ENCODE results near the gene SETD3. TPM values are rescaled to one million over a fixed set of nuclear protein-coding genes. Genes with fewer than 3 reads are reported as not detected.

Gene SETD3
- total and polyA plus RNA-seq, 2 donors = 39.0 to 83.6 TPM

GRCh38 chr14:99360774-99361595 lies 119.7 kb downstream of the SETD3 start:
- Histone ChIP-seq H3K27ac (ENCODE audit: low read depth in 1 of 2, low read length in 1 of 2) (no peak overlapping the region), H3K36me3 (ENCODE audit: control insufficient read depth in 2 of 2, insufficient read depth in 2 of 2, low read length in 1 of 2) (no peaks in the 10 kb centered on the region), H3K9me3 (ENCODE audit: control insufficient read depth in 2 of 2, insufficient read depth in 1 of 2, low read length in 1 of 2) (no peaks in the 10 kb centered on the region), H3K4me1 (ENCODE audit: control insufficient read depth in 2 of 2, insufficient read depth in 2 of 2, low read length in 2 of 2) (no peaks in the 10 kb centered on the region), H3K4me3 (ENCODE audit: low read length in 2 of 2) (no peak overlapping the region), H3K27me3 (ENCODE audit: control insufficient read depth in 2 of 2, insufficient read depth in 1 of 2, low read length in 1 of 2) (peaks cover 0 to 3% of the 10 kb centered on the region in 2 donors)
- no peak for DNase-seq (ENCODE audit: low read depth in 6 of 9, low spot score in 9 of 9)
- WGBS = 95% methylated on average over 24 of the region's 24 CpGs

DNA sequence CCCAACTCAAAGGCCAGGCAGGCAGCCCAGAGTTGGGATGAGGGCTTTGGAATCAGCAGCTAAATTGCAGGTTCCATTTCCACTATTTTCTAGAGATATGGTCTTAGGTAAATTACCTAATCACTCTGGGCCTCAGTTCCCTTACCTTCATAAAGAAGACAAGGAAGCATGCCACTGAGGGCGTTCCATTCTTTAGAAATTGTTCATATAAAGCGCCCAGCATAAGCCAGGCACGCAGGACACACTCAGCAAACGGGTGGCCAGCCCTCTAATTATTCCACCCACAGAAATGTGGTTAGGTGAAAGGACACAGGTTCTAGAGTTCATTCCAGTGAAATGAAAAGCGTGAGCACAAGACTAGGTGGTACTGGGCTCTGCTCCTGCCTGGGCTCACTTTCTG lies 120.8 kb downstream of the SETD3 start:
- H3K9me3 ChIP-seq (ENCODE audit: control insufficient read depth in 2 of 2, insufficient read depth in 1 of 2, low read length in 1 of 2) = no peaks in the 10 kb centered on the region
- peaks cover 0 to 3% of the 10 kb centered on the region in 2 donors for H3K27me3 ChIP-seq (ENCODE audit: control insufficient read depth in 2 of 2, insufficient read depth in 1 of 2, low read length in 1 of 2)
- DNase-seq (ENCODE audit: low read depth in 6 of 9, low spot score in 9 of 9) = no peak
- 97% methylated on average over 5 of the region's 5 CpGs for WGBS
- H3K36me3 ChIP-seq (ENCODE audit: control insufficient read depth in 2 of 2, insufficient read depth in 2 of 2, low read length in 1 of 2) = no peaks in the 10 kb centered on the region
- H3K4me3 ChIP-seq (ENCODE audit: low read length in 2 of 2) = no peak overlapping the region
- H3K27ac ChIP-seq (ENCODE audit: low read depth in 1 of 2, low read length in 1 of 2) = no peak overlapping the region
- no peaks in the 10 kb centered on the region for H3K4me1 ChIP-seq (ENCODE audit: control insufficient read depth in 2 of 2, insufficient read depth in 2 of 2, low read length in 2 of 2)

GRCh38 chr14:99357916-99358390 lies 122.7 kb downstream of the SETD3 start:
- DNase-seq (ENCODE audit: low read depth in 6 of 9, low spot score in 9 of 9) = no peak
- Histone ChIP-seq H3K27ac (ENCODE audit: low read depth in 1 of 2, low read length in 1 of 2) (no peak overlapping the region), H3K4me3 (ENCODE audit: low read length in 2 of 2) (no peak overlapping the region), H3K4me1 (ENCODE audit: control insufficient read depth in 2 of 2, insufficient read depth in 2 of 2, low read length in 2 of 2) (no peaks in the 10 kb centered on the region), H3K9me3 (ENCODE audit: control insufficient read depth in 2 of 2, insufficient read depth in 1 of 2, low read length in 1 of 2) (no peaks in the 10 kb centered on the region), H3K27me3 (ENCODE audit: control insufficient read depth in 2 of 2, insufficient read depth in 1 of 2, low read length in 1 of 2) (peaks cover 0 to 5% of the 10 kb centered on the region in 2 donors), H3K36me3 (ENCODE audit: control insufficient read depth in 2 of 2, insufficient read depth in 2 of 2, low read length in 1 of 2) (no peaks in the 10 kb centered on the region)
- 75% methylated on average over 12 of the region's 12 CpGs for WGBS

DNA sequence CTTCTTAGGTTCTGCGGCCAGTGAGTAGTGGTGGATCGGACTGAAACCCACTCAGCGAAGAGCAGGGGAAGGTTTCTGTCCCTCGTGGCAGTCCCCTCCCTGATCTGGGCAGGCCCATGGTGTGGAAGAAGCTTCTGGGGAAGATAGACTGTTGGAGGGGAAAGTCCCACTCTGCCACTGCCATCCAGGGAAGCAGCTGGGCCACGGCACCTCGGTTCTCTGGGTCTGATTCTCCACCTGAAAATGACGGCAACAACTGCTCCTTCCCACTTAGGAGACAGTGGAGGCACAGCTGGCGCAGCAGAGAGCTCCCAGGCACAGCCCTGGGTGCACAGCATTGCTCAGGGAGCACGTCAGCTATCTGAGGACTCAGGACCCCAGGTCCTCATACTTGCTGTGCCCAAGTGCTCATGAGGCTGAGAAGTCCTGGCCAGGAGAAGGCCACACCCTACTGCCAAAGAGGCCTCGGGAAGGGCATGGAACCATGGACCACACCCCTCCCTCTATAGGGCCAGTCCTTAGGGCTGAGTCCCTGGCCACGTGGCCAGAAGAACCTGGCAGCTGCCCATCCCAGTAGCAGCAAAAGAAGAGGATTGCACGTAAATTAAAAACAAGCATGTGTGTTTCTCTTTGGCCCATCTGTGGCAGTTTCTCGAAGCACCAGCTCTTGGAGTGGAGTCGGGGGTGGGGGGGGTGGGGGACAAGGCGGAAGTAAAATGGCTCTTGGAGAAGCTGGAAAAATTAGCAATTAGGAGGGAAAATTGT lies 123.3 kb downstream of the SETD3 start:
- peaks cover 0 to 9% of the 10 kb centered on the region in 2 donors for H3K27me3 ChIP-seq (ENCODE audit: control insufficient read depth in 2 of 2, insufficient read depth in 1 of 2, low read length in 1 of 2)
- H3K36me3 ChIP-seq (ENCODE audit: control insufficient read depth in 2 of 2, insufficient read depth in 2 of 2, low read length in 1 of 2) = no peaks in the 10 kb centered on the region
- no peak for DNase-seq (ENCODE audit: low read depth in 6 of 9, low spot score in 9 of 9)
- H3K9me3 ChIP-seq (ENCODE audit: control insufficient read depth in 2 of 2, insufficient read depth in 1 of 2, low read length in 1 of 2) = no peaks in the 10 kb centered on the region
- WGBS = 88% methylated on average over 15 of the region's 15 CpGs
- no peak overlapping the region for H3K4me3 ChIP-seq (ENCODE audit: low read length in 2 of 2)
- no peak overlapping the region for H3K27ac ChIP-seq (ENCODE audit: low read depth in 1 of 2, low read length in 1 of 2)
- H3K4me1 ChIP-seq (ENCODE audit: control insufficient read depth in 2 of 2, insufficient read depth in 2 of 2, low read length in 2 of 2) = no peaks in the 10 kb centered on the region

GRCh38 chr14:99356031-99356608 lies 124.5 kb downstream of the SETD3 start:
- DNase-seq (ENCODE audit: low read depth in 6 of 9, low spot score in 9 of 9) = no peak
- no peaks in the 10 kb centered on the region for H3K4me1 ChIP-seq (ENCODE audit: control insufficient read depth in 2 of 2, insufficient read depth in 2 of 2, low read length in 2 of 2)
- no peaks in the 10 kb centered on the region for H3K36me3 ChIP-seq (ENCODE audit: control insufficient read depth in 2 of 2, insufficient read depth in 2 of 2, low read length in 1 of 2)
- WGBS = 93% methylated on average over 15 of the region's 15 CpGs
- no peaks in the 10 kb centered on the region for H3K9me3 ChIP-seq (ENCODE audit: control insufficient read depth in 2 of 2, insufficient read depth in 1 of 2, low read length in 1 of 2)
- peaks cover 0 to 17% of the 10 kb centered on the region in 2 donors for H3K27me3 ChIP-seq (ENCODE audit: control insufficient read depth in 2 of 2, insufficient read depth in 1 of 2, low read length in 1 of 2)
- H3K27ac ChIP-seq (ENCODE audit: low read depth in 1 of 2, low read length in 1 of 2) = no peak overlapping the region
- no peak overlapping the region for H3K4me3 ChIP-seq (ENCODE audit: low read length in 2 of 2)

DNA sequence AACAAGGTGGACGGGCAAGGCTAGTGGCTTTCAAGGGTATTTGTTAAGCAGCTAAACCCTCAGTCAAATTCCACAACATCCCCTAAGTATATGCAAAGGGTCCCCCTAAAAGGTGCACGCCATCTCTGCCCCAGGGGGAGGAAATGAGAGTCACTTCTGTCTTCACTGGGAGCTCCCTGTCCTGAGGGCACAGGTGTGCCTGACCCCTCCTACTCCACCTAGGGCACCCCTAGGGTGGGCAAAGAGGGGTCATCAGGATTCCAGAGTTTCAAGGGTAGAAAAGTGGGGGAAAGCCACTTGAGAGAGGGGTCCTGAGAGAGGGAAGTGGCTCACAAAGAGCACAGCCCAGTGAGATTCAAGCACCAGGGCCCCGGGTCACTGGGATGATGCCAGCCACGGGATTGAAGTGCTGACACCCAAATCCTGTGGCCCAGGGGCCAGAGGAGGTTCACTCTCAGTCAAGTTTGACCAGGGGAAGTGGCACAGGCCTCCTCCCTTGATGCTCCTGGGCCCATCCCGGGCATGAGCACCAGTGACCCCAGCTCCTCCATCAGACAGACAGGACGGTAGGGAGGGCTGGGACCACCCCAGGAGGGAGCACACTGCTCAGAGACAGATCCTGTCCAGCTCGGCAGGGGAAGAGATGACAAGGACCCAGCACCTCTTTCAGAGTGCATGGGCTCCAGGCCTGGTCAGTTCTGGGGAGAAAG lies 126.3 kb downstream of the SETD3 start:
- Histone ChIP-seq H3K27me3 (ENCODE audit: control insufficient read depth in 2 of 2, insufficient read depth in 1 of 2, low read length in 1 of 2) (peaks cover 0 to 22% of the 10 kb centered on the region in 2 donors), H3K4me1 (ENCODE audit: control insufficient read depth in 2 of 2, insufficient read depth in 2 of 2, low read length in 2 of 2) (no peaks in the 10 kb centered on the region), H3K36me3 (ENCODE audit: control insufficient read depth in 2 of 2, insufficient read depth in 2 of 2, low read length in 1 of 2) (no peaks in the 10 kb centered on the region), H3K27ac (ENCODE audit: low read depth in 1 of 2, low read length in 1 of 2) (no peak overlapping the region), H3K9me3 (ENCODE audit: control insufficient read depth in 2 of 2, insufficient read depth in 1 of 2, low read length in 1 of 2) (no peaks in the 10 kb centered on the region), H3K4me3 (ENCODE audit: low read length in 2 of 2) (no peak overlapping the region)
- whole genome bisulfite sequencing = 92% methylated on average over 7 of the region's 7 CpGs
- no peak for DNase-seq (ENCODE audit: low read depth in 6 of 9, low spot score in 9 of 9)

GRCh38 chr14:99352688-99353280 lies 127.9 kb downstream of the SETD3 start:
- peaks cover 0 to 22% of the 10 kb centered on the region in 2 donors for H3K27me3 ChIP-seq (ENCODE audit: control insufficient read depth in 2 of 2, insufficient read depth in 1 of 2, low read length in 1 of 2)
- no peak overlapping the region for H3K27ac ChIP-seq (ENCODE audit: low read depth in 1 of 2, low read length in 1 of 2)
- 93% methylated on average over 26 of the region's 26 CpGs for WGBS
- no peaks in the 10 kb centered on the region for H3K36me3 ChIP-seq (ENCODE audit: control insufficient read depth in 2 of 2, insufficient read depth in 2 of 2, low read length in 1 of 2)
- DNase-seq (ENCODE audit: low read depth in 6 of 9, low spot score in 9 of 9) = no peak
- no peak overlapping the region for H3K4me3 ChIP-seq (ENCODE audit: low read length in 2 of 2)
- H3K4me1 ChIP-seq (ENCODE audit: control insufficient read depth in 2 of 2, insufficient read depth in 2 of 2, low read length in 2 of 2) = no peaks in the 10 kb centered on the region
- no peaks in the 10 kb centered on the region for H3K9me3 ChIP-seq (ENCODE audit: control insufficient read depth in 2 of 2, insufficient read depth in 1 of 2, low read length in 1 of 2)

GRCh38 chr14:99351166-99352007 lies 129.3 kb downstream of the SETD3 start:
- Histone ChIP-seq H3K4me1 (ENCODE audit: control insufficient read depth in 2 of 2, insufficient read depth in 2 of 2, low read length in 2 of 2) (no peaks in the 10 kb centered on the region), H3K9me3 (ENCODE audit: control insufficient read depth in 2 of 2, insufficient read depth in 1 of 2, low read length in 1 of 2) (no peaks in the 10 kb centered on the region), H3K27me3 (ENCODE audit: control insufficient read depth in 2 of 2, insufficient read depth in 1 of 2, low read length in 1 of 2) (peaks cover 0 to 28% of the 10 kb centered on the region in 2 donors), H3K4me3 (ENCODE audit: low read length in 2 of 2) (no peak overlapping the region), H3K36me3 (ENCODE audit: control insufficient read depth in 2 of 2, insufficient read depth in 2 of 2, low read length in 1 of 2) (no peaks in the 10 kb centered on the region), H3K27ac (ENCODE audit: low read depth in 1 of 2, low read length in 1 of 2) (no peak overlapping the region)
- no peak for DNase-seq (ENCODE audit: low read depth in 6 of 9, low spot score in 9 of 9)
- WGBS = 86% methylated on average over 14 of the region's 14 CpGs
